Hepatocyte (in vitro differentiated cells): Measurements from ENCODE around the gene MAGOH. TPM values are rescaled to one million over a fixed set of nuclear protein-coding genes. Genes with fewer than 3 reads are reported as not detected.

Source experiments
- DNase-seq: peaks from one replicate; pipeline ENCODE4 v3.0.0-alpha.2; 2016; ENCODE audit warnings: low spot score
- H2AFZ ChIP-seq: fragments of 200-600 bp; sonication (generic); 2 replicates; pipeline ENCODE4 v1.6.0; 2016; ENCODE audit warnings: antibody characterized with exemption, mild to moderate bottlenecking
- H3K27ac ChIP-seq: fragments of 200-600 bp; sonication (generic); 2 replicates; pipeline ENCODE4 v1.5.1; 2016; ENCODE audit warnings: mild to moderate bottlenecking
- H3K27me3 ChIP-seq: fragments of 200-600 bp; sonication (generic); 2 replicates; pipeline ENCODE4 v1.6.1; 2016
- H3K36me3 ChIP-seq: fragments of 200-600 bp; sonication (generic); replicated peaks from 2 replicates; pipeline ENCODE4 v1.5.1; 2016; ENCODE audit warnings: low read depth; ENCODE audit not compliant: insufficient read depth
- H3K4me1 ChIP-seq: fragments of 200-600 bp; sonication (generic); 2 replicates; pipeline ENCODE4 v1.5.1; 2016; ENCODE audit warnings: mild to moderate bottlenecking, moderate library complexity; ENCODE audit not compliant: insufficient read depth
- H3K4me2 ChIP-seq: fragments of 200-600 bp; sonication (generic); 2 replicates; pipeline ENCODE4 v1.6.0; 2016
- H3K4me3 ChIP-seq: fragments of 200-600 bp; sonication (generic); 2 replicates; pipeline ENCODE4 v1.5.1; 2016; ENCODE audit warnings: mild to moderate bottlenecking
- H3K79me2 ChIP-seq: fragments of 200-600 bp; sonication (generic); 2 replicates; pipeline ENCODE4 v1.6.0; 2017; ENCODE audit warnings: mild to moderate bottlenecking
- H3K9me2 ChIP-seq: fragments of 200-600 bp; sonication (generic); replicated peaks from 2 replicates; pipeline ENCODE4 v1.6.0; 2017; ENCODE audit warnings: mild to moderate bottlenecking; ENCODE audit not compliant: insufficient read depth
- H3K9me3 ChIP-seq: fragments of 200-600 bp; sonication (generic); 2 replicates; pipeline ENCODE4 v1.5.1; 2016; ENCODE audit warnings: low read depth, mild to moderate bottlenecking
- H4K20me1 ChIP-seq: fragments of 200-600 bp; sonication (generic); 2 replicates; pipeline ENCODE4 v1.6.0; 2016; ENCODE audit warnings: mild to moderate bottlenecking; ENCODE audit not compliant: insufficient read depth, poor library complexity, severe bottlenecking
- CTCF ChIP-seq: fragments of 200-600 bp; sonication (generic); IDR thresholded peaks from 2 replicates; pipeline ENCODE4 v1.5.1; 2016; ENCODE audit warnings: antibody characterized with exemption, mild to moderate bottlenecking; ENCODE audit not compliant: poor library complexity
- EZH2 ChIP-seq: fragments of 200-600 bp; sonication (generic); IDR thresholded peaks from 2 replicates; pipeline ENCODE4 v1.6.1; 2016; ENCODE audit warnings: antibody characterized with exemption, mild to moderate bottlenecking, borderline replicate concordance
- EZH2phosphoT487 ChIP-seq: fragments of 200-600 bp; sonication (generic); IDR thresholded peaks from one replicate; pipeline ENCODE4 v1.6.1; 2018; ENCODE audit warnings: antibody characterized with exemption, mild to moderate bottlenecking, low read depth, moderate library complexity; ENCODE audit not compliant: unreplicated experiment, severe bottlenecking
- WGBS: methylation state at CpG from one replicate; pipeline ENCODE4 v1.1.6; 2016; ENCODE audit warnings: low lambda C conversion rate; ENCODE audit errors: missing lambda C conversion rate; 5-methylcytosine and 5-hydroxymethylcytosine counted together
- polyA plus RNA-seq: library from polyadenylated mRNA; unstranded; fragments of >200 nt; fragmentation: Nextera tagmentation; extraction: Ambion mirVana; gene quantifications from 2 replicates; pipeline ENCODE4 v1.2.1, GENCODE V29; 2016
- total RNA-seq: library from RNA; depleted of rRNA; stranded (reverse); fragments of >200 nt; gene quantifications from 2 replicates; pipeline ENCODE4 v1.2.3, GENCODE V29; 2014

The MAGOH gene
- total and polyA plus RNA-seq, 2 experiments from 2014 or later: 28.4 to 35.2 TPM

- no peak overlapping the region for H3K4me2 ChIP-seq
- TF ChIP-seq EZH2: no peak
- TF ChIP-seq CTCF: no peak
- no peak for TF ChIP-seq EZH2phosphoT487
- no peak overlapping the region for H3K27ac ChIP-seq
- no peaks in the 10 kb centered on the region for H3K9me2 ChIP-seq
- H3K27me3 ChIP-seq: no peaks in the 10 kb centered on the region
- no peak overlapping the region for H2AFZ ChIP-seq
- WGBS: 92% methylated on average over 2 of the region's 2 CpGs
- no peak overlapping the region for H3K4me3 ChIP-seq
- H3K36me3 ChIP-seq: no peaks in the 10 kb centered on the region
- no peaks in the 10 kb centered on the region for H4K20me1 ChIP-seq
- H3K79me2 ChIP-seq: no peaks in the 10 kb centered on the region
- H3K9me3 ChIP-seq: no peaks in the 10 kb centered on the region
- H3K4me1 ChIP-seq: peaks cover 12% of the 10 kb centered on the region
- DNase-seq: no peak
These were observed 21.6 kb upstream of the MAGOH start for GRCh38 chr1:53259932-53260331.

GRCh38 chr1:53258216-53258615, 19.9 kb upstream of the MAGOH start:
- H3K79me2 ChIP-seq: no peaks in the 10 kb centered on the region
- no peak for DNase-seq
- peak overlapping the region; percentile 82 for H3K27ac ChIP-seq
- H3K36me3 ChIP-seq: no peaks in the 10 kb centered on the region
- no peaks in the 10 kb centered on the region for H3K9me2 ChIP-seq
- no peak overlapping the region for H2AFZ ChIP-seq
- H3K4me1 ChIP-seq: peaks cover 26% of the 10 kb centered on the region
- H4K20me1 ChIP-seq: no peaks in the 10 kb centered on the region
- H3K9me3 ChIP-seq: no peaks in the 10 kb centered on the region
- WGBS: 62% methylated on average over 1 of the region's 1 CpG
- H3K4me3 ChIP-seq: no peak overlapping the region
- peak overlapping the region; percentile 8 for H3K4me2 ChIP-seq
- no peak for TF ChIP-seq EZH2phosphoT487
- no peak for TF ChIP-seq EZH2
- TF ChIP-seq CTCF: no peak
- H3K27me3 ChIP-seq: no peaks in the 10 kb centered on the region

- no peak for TF ChIP-seq EZH2
- TF ChIP-seq EZH2phosphoT487: no peak
- TF ChIP-seq CTCF: no peak
- Histone ChIP-seq H3K4me3 (no peak overlapping the region), H3K9me3 (no peaks in the 10 kb centered on the region), H3K9me2 (no peaks in the 10 kb centered on the region), H3K79me2 (no peaks in the 10 kb centered on the region), H3K36me3 (no peaks in the 10 kb centered on the region), H3K4me2 (peak overlapping the region; percentile 8), H3K27ac (peak overlapping the region; percentile 82), H3K27me3 (no peaks in the 10 kb centered on the region), H4K20me1 (no peaks in the 10 kb centered on the region), H2AFZ (no peak overlapping the region), H3K4me1 (peaks cover 26% of the 10 kb centered on the region)
- WGBS: 63% methylated on average over 5 of the region's 5 CpGs
- no peak for DNase-seq
These were observed 19.2 kb upstream of the MAGOH start for GRCh38 chr1:53257454-53258081.
